Ovary (tissue), 9 donors: ENCODE measurements around the gene PDLIM3. TPM values are rescaled to one million over a fixed set of nuclear protein-coding genes. Genes with fewer than 3 reads are reported as not detected.
"Not testable (repeated sequence)": the region's sequence is repeated elsewhere in the genome, so short reads cannot be mapped to it uniquely, and the experiment has no call there.

Experiments
- DNase-seq, 5 donors: peaks; one replicate each; pipeline ENCODE4 v3.0.0-alpha.2; 2019 to 2020
- H3K27ac ChIP-seq, 2 donors: fragments of 200-600 bp; one replicate each; pipeline versions ENCODE4 v1.5.1 to v1.8.0; 2019 to 2022
- H3K27me3 ChIP-seq: fragments of 200-600 bp; one replicate; pipeline ENCODE4 v1.8.0; 2022
- H3K36me3 ChIP-seq: fragments of 200-600 bp; sonication (generic); one replicate; pipeline ENCODE4 v1.5.1; 2019
- H3K4me1 ChIP-seq: one replicate; pipeline ENCODE4 v1.8.1; 2013; ENCODE audit warnings: mild to moderate bottlenecking, moderate library complexity; ENCODE audit not compliant: insufficient read depth
- H3K4me3 ChIP-seq: fragments of 200-600 bp; sonication (generic); one replicate; pipeline ENCODE4 v1.5.1; 2017
- H3K9me3 ChIP-seq, 2 donors: fragments of 200-600 bp in 1 of 2; sonication (generic) in 1 of 2; one replicate each; pipeline versions ENCODE4 v1.5.1 to v1.8.1; 2013 to 2019; ENCODE audit warnings: mild to moderate bottlenecking in 1 of 2, moderate library complexity in 1 of 2
- EP300 ChIP-seq: sonication (generic); formaldehyde crosslinking; IDR thresholded peaks from one replicate; pipeline ENCODE4 v1.6.1; 2017; ENCODE audit warnings: antibody characterized with exemption
- POLR2A ChIP-seq: fragments of 450-650 bp; IDR thresholded peaks from one replicate; pipeline ENCODE4 v1.6.1; 2017; ENCODE audit warnings: antibody characterized with exemption, mild to moderate bottlenecking, moderate library complexity
- WGBS, 3 donors: extraction: QIAGEN DNeasy Blood & Tissue Kit in 1 of 3; methylation state at CpG; one replicate each; pipeline versions ENCODE4 v1.1.5 to v1.1.7; 2013 to 2017; 5-methylcytosine and 5-hydroxymethylcytosine counted together
- intact Hi-C, 4 donors: fragments of 100-400 bp; cut with DNase I; formaldehyde crosslinking; loops; one replicate each; pipeline versions ENCODE4 v1.11.0 to v1.15.1; 2022 to 2023
- polyA plus RNA-seq, 2 donors: library from polyadenylated mRNA; stranded (reverse); fragments of 200-250 nt in 1 of 2; fragments of 350-450 nt in 1 of 2; fragmentation: Illumina TruSeq in 1 of 2; extraction: RNeasy Lipid Tissue Mini Kit (QIAGEN cat#74804) in 1 of 2; gene quantifications; one replicate each; pipeline ENCODE4 v1.2.3, GENCODE V29; 2013 to 2014
- total RNA-seq, 7 donors: library from RNA; depleted of rRNA in 2 of 7; stranded (reverse); fragments of >200 nt in 2 of 7; fragmentation: NEBNext Ultra II Directional in 3 of 7; extraction: Animal tissue kit (Norgen Biotek cat#: 25700) in 3 of 7; gene quantifications; one replicate each; pipeline versions ENCODE4 v1.1.0 to v1.2.4, GENCODE V29; 2016 to 2023
- TF ChIP-seq, protein P1 (sequence below), 3 donors: fragments of 450-650 bp in 2 of 3; fragments of 200-600 bp in 1 of 3; IDR thresholded peaks; one replicate each; pipeline versions ENCODE4 v1.5.1 to v1.8.0; 2016 to 2022; ENCODE audit warnings: antibody characterized with exemption in 3 of 3, mild to moderate bottlenecking in 1 of 3
- donor health status: DM: no; HTN: no; CAD: no; lungs with moderate emphysema.
- donor health status: DM: no; HTN: no; CAD: no.
- donor health status: Bipolar disorder and iron deficiency.
- donor health status: DM: yes; HTN: yes; CAD: no.
- donor health status: DM: no; HTN: no; CAD: no.
- donor health status: DM: yes; HTN: yes; CAD: no.

Gene PDLIM3
- total and polyA plus RNA-seq, 9 donors: 40.9 to 220 (median 78.7) TPM

DNA sequence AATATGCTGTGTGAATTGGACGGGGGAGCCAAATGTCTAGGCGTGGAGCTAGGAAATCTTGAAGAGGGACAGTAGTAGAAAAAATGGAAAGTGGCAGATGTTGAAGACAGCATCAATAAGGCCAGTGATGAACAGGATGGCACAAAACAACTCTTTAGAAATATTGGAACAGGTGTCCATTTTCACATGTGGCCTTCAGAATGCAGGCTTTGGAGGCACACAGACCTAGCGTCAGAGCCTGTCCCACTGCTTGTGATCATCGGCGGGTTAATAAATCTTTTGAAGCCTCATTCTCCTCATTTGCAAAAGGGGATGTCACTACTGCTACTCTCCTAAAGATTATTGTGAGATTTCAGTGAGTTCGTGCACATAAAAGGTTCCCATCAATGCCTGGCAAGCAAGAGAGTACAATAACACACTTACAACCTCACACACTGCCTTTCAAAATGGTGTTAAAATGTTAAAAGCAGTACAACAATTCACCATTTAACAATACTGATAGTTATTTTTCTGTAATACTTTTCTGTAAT, 2.4 kb downstream of the PDLIM3 start:
- no peak for DNase-seq
- peaks cover 6% of the 10 kb centered on the region for H3K4me1 ChIP-seq
- intact Hi-C loops: loop anchor here in 1 of 4 donors (10.0 kb wide), 1 partner anchor 58 kb away; the partner anchor contains the start of gene CCDC110
- 85 to 94% (median 92%) methylated on average over 6 of the region's 6 CpGs for WGBS, 3 donors
- no peak overlapping the region for H3K27ac ChIP-seq
- TF ChIP-seq, protein P1, sequence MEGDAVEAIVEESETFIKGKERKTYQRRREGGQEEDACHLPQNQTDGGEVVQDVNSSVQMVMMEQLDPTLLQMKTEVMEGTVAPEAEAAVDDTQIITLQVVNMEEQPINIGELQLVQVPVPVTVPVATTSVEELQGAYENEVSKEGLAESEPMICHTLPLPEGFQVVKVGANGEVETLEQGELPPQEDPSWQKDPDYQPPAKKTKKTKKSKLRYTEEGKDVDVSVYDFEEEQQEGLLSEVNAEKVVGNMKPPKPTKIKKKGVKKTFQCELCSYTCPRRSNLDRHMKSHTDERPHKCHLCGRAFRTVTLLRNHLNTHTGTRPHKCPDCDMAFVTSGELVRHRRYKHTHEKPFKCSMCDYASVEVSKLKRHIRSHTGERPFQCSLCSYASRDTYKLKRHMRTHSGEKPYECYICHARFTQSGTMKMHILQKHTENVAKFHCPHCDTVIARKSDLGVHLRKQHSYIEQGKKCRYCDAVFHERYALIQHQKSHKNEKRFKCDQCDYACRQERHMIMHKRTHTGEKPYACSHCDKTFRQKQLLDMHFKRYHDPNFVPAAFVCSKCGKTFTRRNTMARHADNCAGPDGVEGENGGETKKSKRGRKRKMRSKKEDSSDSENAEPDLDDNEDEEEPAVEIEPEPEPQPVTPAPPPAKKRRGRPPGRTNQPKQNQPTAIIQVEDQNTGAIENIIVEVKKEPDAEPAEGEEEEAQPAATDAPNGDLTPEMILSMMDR (IDR thresholded peaks at IDR 0.05): no peak
- TF ChIP-seq POLR2A (no peak), EP300 (no peak)
- no peaks in the 10 kb centered on the region for H3K36me3 ChIP-seq
- no peaks in the 10 kb centered on the region for H3K27me3 ChIP-seq
- H3K4me3 ChIP-seq: peak overlapping the region; percentile 12
- no peaks in the 10 kb centered on the region for H3K9me3 ChIP-seq

DNA sequence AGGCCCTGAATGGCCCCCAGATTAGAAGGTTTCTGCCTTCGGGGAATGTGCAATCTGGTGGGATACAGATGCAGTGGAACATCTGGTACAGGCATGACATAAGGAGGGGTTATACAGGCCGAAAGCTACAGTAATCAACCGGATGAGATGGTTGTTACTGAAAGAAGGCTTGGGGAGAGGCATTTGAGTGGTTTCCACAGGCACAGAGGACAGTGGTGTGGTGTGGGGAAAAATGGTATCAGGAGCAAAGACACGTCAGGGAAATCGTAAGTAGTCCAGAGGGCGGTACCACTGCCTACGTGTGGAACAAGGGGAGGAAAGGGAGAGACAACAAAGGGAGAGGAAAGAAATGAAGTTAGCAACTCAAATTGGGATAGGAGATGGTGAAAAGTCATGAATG, 3.0 kb downstream of the PDLIM3 start:
- TF ChIP-seq, protein P1 (IDR thresholded peaks at IDR 0.05): no peak
- Histone ChIP-seq H3K4me1 (peaks cover 6% of the 10 kb centered on the region), H3K36me3 (no peaks in the 10 kb centered on the region), H3K9me3 (no peaks in the 10 kb centered on the region), H3K4me3 (peak overlapping the region; percentile 12), H3K27me3 (no peaks in the 10 kb centered on the region), H3K27ac (no peak overlapping the region)
- DNase-seq: no peak
- intact Hi-C loops: loop anchor here in 1 of 4 donors (10.0 kb wide), 1 partner anchor 57 kb away; the partner anchor contains the start of gene CCDC110
- 68 to 78% (median 77%) methylated on average over 7 of the region's 7 CpGs for WGBS, 3 donors

DNA sequence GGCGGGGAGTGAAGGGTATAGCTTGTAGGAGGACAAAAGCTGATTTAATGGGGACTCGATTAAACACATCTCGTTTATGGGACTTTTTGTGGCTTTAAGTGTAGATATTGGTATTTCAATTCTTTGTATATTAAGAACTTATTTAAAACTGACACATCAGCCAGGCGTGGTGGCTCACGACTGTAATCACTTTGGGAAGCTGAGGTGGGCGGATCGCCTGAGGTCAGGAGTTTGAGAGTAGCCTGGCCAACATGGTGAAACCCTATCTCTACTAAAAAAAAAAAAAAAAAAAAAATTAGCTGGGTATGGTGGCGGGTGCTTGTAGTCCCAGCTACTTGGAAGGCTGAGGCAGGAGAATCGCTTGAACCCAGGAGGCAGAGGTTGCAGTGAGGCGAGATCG, 3.7 kb downstream of the PDLIM3 start:
- H3K4me1 ChIP-seq, H3K27me3 ChIP-seq, DNase-seq, H3K9me3 ChIP-seq, H3K36me3 ChIP-seq, H3K27ac ChIP-seq, H3K4me3 ChIP-seq: not testable (repeated sequence)
- intact Hi-C loops: loop anchor here in 1 of 4 donors (10.0 kb wide), 1 partner anchor 57 kb away; the partner anchor contains the start of gene CCDC110
- WGBS, 3 donors: 84 to 92% (median 89%) methylated on average over 11 of the region's 11 CpGs

DNA sequence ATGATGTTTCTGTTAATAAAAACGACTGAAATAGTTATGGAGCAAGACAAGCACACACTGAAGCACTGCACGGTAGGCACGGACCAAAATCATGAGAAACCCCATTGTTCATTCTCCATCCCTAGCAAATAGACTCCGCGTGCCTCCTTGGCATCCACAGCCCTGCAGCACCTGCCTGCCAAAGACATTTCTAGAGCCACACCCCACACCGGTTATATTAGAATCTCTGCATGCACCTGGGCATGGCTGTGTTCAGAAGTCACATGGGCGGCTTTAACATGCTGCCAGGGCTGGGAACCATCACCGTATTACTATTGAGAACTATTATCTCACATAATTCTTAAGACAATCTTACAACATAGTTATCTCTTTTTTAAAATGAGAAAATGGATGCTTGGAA, 5.9 kb downstream of the PDLIM3 start:
- DNase-seq: no peak
- H3K36me3 ChIP-seq: no peaks in the 10 kb centered on the region
- H3K9me3 ChIP-seq: no peaks in the 10 kb centered on the region
- intact Hi-C loops: no loop called here
- H3K27ac ChIP-seq: no peak overlapping the region
- H3K27me3 ChIP-seq: no peaks in the 10 kb centered on the region
- H3K4me1 ChIP-seq: peaks cover 6% of the 10 kb centered on the region
- TF ChIP-seq EP300: no peak
- TF ChIP-seq, protein P1 (IDR thresholded peaks at IDR 0.05): no peak
- TF ChIP-seq POLR2A: no peak
- 88 to 91% (median 90%) methylated on average over 8 of the region's 8 CpGs for WGBS, 3 donors
- H3K4me3 ChIP-seq: no peak overlapping the region
